ENCODE measurements around the gene COL12A1. TPM values are rescaled to one million over a fixed set of nuclear protein-coding genes. Genes with fewer than 3 reads are reported as not detected.
A peak's percentile ranks its signal among the peaks of the same experiment; 100 is the strongest.

Gene COL12A1
- total RNA-seq, 1 experiment from 2014 or later: 29.3 TPM

GRCh38 chr6:75208298-75209183, 2.7 kb upstream of the COL12A1 start:
- DNase-seq: peak; percentile 85
- BruUV-seq (replicated peaks): no TSS peak
- CTCF ChIA-PET: interaction anchor here (0.6 to 2.3 kb wide), 25 partner anchors 9 to 1475 kb away, joined by 3 to 16 read pairs (median 3); partner anchors contain the start of gene COX7A2
- peak; percentile 78 for TF ChIP-seq CTCF (IDR thresholded peaks at IDR 0.05; ENCODE audit: unreplicated experiment)
- intact Hi-C loops (cut with micrococcal nuclease; ENCODE audit: unreplicated experiment): loop anchor here (1.0 to 10.0 kb wide), 6 partner anchors 866 to 1531 kb away; no protein-coding TSS in a partner anchor
- Mint-ChIP-seq H3K36me3 (ENCODE audit: insufficient read depth, unreplicated experiment) (peaks cover 22% of the 10 kb centered on the region), H3K4me1 (ENCODE audit: low read depth, unreplicated experiment) (peaks cover 37% of the 10 kb centered on the region), H3K27ac (ENCODE audit: unreplicated experiment) (no peak overlapping the region), H3K4me3 (ENCODE audit: low read depth, unreplicated experiment) (peak overlapping the region; percentile 14), H3K9me3 (ENCODE audit: low read depth, unreplicated experiment) (no peaks in the 10 kb centered on the region), H3K27me3 (ENCODE audit: unreplicated experiment) (peaks cover 32% of the 10 kb centered on the region)

- intact Hi-C loops (cut with micrococcal nuclease; ENCODE audit: unreplicated experiment): loop anchor here (5.0 to 10.0 kb wide), 4 partner anchors 864 to 1529 kb away; no protein-coding TSS in a partner anchor
- no peak for DNase-seq
- peaks cover 29% of the 10 kb centered on the region for H3K36me3 Mint-ChIP-seq (ENCODE audit: insufficient read depth, unreplicated experiment)
- H3K9me3 Mint-ChIP-seq (ENCODE audit: low read depth, unreplicated experiment): no peaks in the 10 kb centered on the region
- H3K27me3 Mint-ChIP-seq (ENCODE audit: unreplicated experiment): peaks cover 32% of the 10 kb centered on the region
- BruUV-seq (replicated peaks): no TSS peak
- H3K4me1 Mint-ChIP-seq (ENCODE audit: low read depth, unreplicated experiment): peaks cover 54% of the 10 kb centered on the region
- H3K4me3 Mint-ChIP-seq (ENCODE audit: low read depth, unreplicated experiment): peak overlapping the region; percentile 88
- TF ChIP-seq CTCF (IDR thresholded peaks at IDR 0.05; ENCODE audit: unreplicated experiment): no peak
- no peak overlapping the region for H3K27ac Mint-ChIP-seq (ENCODE audit: unreplicated experiment)
- CTCF ChIA-PET: interaction anchor here (0.6 to 1.8 kb wide), 3 partner anchors 180 to 1115 kb away, joined by 3 to 7 read pairs (median 4); no protein-coding TSS in a partner anchor
These were observed 906 bp upstream of the COL12A1 start for GRCh38 chr6:75206576-75207342.

- CTCF ChIA-PET: interaction anchor here (0.6 to 1.8 kb wide), 6 partner anchors 27 to 1466 kb away, joined by 3 to 7 read pairs (median 4); no protein-coding TSS in a partner anchor
- no TSS peak for BruUV-seq (replicated peaks)
- DNase-seq: peak; percentile 54
- peaks cover 32% of the 10 kb centered on the region for H3K27me3 Mint-ChIP-seq (ENCODE audit: unreplicated experiment)
- TF ChIP-seq CTCF (IDR thresholded peaks at IDR 0.05; ENCODE audit: unreplicated experiment): peak; percentile 6
- H3K36me3 Mint-ChIP-seq (ENCODE audit: insufficient read depth, unreplicated experiment): peaks cover 29% of the 10 kb centered on the region
- peaks cover 47% of the 10 kb centered on the region for H3K4me1 Mint-ChIP-seq (ENCODE audit: low read depth, unreplicated experiment)
- intact Hi-C loops (cut with micrococcal nuclease; ENCODE audit: unreplicated experiment): loop anchor here (1.0 to 10.0 kb wide), 13 partner anchors 88 to 1528 kb away; no protein-coding TSS in a partner anchor
- no peaks in the 10 kb centered on the region for H3K9me3 Mint-ChIP-seq (ENCODE audit: low read depth, unreplicated experiment)
- peak overlapping the region; percentile 88 for H3K4me3 Mint-ChIP-seq (ENCODE audit: low read depth, unreplicated experiment)
- peak overlapping the region; percentile 34 for H3K27ac Mint-ChIP-seq (ENCODE audit: unreplicated experiment)
These were observed 686 bp downstream of the COL12A1 start for GRCh38 chr6:75204959-75205775.

Measured in Calu3 (cell line).